Lower lobe of right lung (tissue), 2 donors: ENCODE results near the gene ARHGAP4. TPM values are rescaled to one million over a fixed set of nuclear protein-coding genes. Genes with fewer than 3 reads are reported as not detected.

ENCODE experiments used
- ATAC-seq, 2 donors: fragments of 200-7000 bp; cut with Tn5 transposase; one replicate each; pipeline ENCODE4 v1.9.1; 2020 to 2022; ENCODE audit warnings: mild to moderate bottlenecking in 2 of 2, moderate library complexity in 2 of 2
- DNase-seq: peaks from one replicate; pipeline ENCODE4 v3.0.0-alpha.2; 2020
- H3K27ac ChIP-seq: fragments of 200-600 bp; one replicate; pipeline ENCODE4 v1.8.0; 2022
- H3K27me3 ChIP-seq: fragments of 200-600 bp; one replicate; pipeline ENCODE4 v1.8.0; 2022; ENCODE audit warnings: low read depth
- H3K36me3 ChIP-seq: fragments of 200-600 bp; one replicate; pipeline ENCODE4 v1.8.0; 2022; ENCODE audit warnings: mild to moderate bottlenecking
- H3K4me1 ChIP-seq: fragments of 200-600 bp; one replicate; pipeline ENCODE4 v1.8.0; 2022
- H3K4me3 ChIP-seq: fragments of 200-600 bp; one replicate; pipeline ENCODE4 v1.8.0; 2022; ENCODE audit warnings: mild to moderate bottlenecking
- H3K9me3 ChIP-seq: fragments of 200-600 bp; one replicate; pipeline ENCODE4 v1.8.0; 2022
- CTCF ChIP-seq: fragments of 200-600 bp; IDR thresholded peaks from one replicate; pipeline ENCODE4 v1.8.0; 2022; ENCODE audit warnings: antibody characterized with exemption, mild to moderate bottlenecking
- intact Hi-C: fragments of 100-400 bp; cut with DNase I; formaldehyde crosslinking; loops from one replicate; pipeline ENCODE4 v1.11.0; 2022
- total RNA-seq: library from RNA; stranded (reverse); fragmentation: NEBNext Ultra II Directional; extraction: Animal tissue kit (Norgen Biotek cat#: 25700); gene quantifications from one replicate; pipeline ENCODE4 v1.2.1, GENCODE V29; 2021
- donor health status: DM: no; HTN: yes; CAD: no; lungs with severe emphysema.

The ARHGAP4 gene
- total RNA-seq, 1 donor from 2014 or later: 70.7 TPM

- Histone ChIP-seq H3K9me3 (no peaks in the 10 kb centered on the region), H3K27ac (no peak within 1 kb of the TSS), H3K36me3 (no peaks in the 10 kb centered on the region), H3K4me1 (peaks cover 4% of the 10 kb centered on the region), H3K4me3 (no peak within 1 kb of the TSS), H3K27me3 (peaks cover 35% of the 10 kb centered on the region)
- ATAC-seq (no peak), DNase-seq (no peak)
- intact Hi-C loops: no loop called here
- TF ChIP-seq CTCF: no peak
Measured at GRCh38 chrX:153885968-153886903, 39.8 kb downstream of the ARHGAP4 start, which contains the start of gene L1CAM. TSS of gene L1CAM (minus strand) at chrX:153886173. CDS start at chrX:153875836, 10,337 bp downstream.

GRCh38 chrX:153885208-153885787 is 40.8 kb downstream of the ARHGAP4 start:
- intact Hi-C loops: no loop called here
- H3K27me3 ChIP-seq: peaks cover 35% of the 10 kb centered on the region
- no peak overlapping the region for H3K27ac ChIP-seq
- no peaks in the 10 kb centered on the region for H3K9me3 ChIP-seq
- DNase-seq (no peak), ATAC-seq (no peak)
- peaks cover 4% of the 10 kb centered on the region for H3K4me1 ChIP-seq
- no peak for TF ChIP-seq CTCF
- H3K36me3 ChIP-seq: no peaks in the 10 kb centered on the region
- H3K4me3 ChIP-seq: no peak overlapping the region

GRCh38 chrX:153884590-153884989 is 41.5 kb downstream of the ARHGAP4 start:
- ATAC-seq (no peak), DNase-seq (no peak)
- Histone ChIP-seq H3K9me3 (no peaks in the 10 kb centered on the region), H3K36me3 (no peaks in the 10 kb centered on the region), H3K27ac (no peak overlapping the region), H3K27me3 (peaks cover 37% of the 10 kb centered on the region), H3K4me3 (no peak overlapping the region), H3K4me1 (peaks cover 4% of the 10 kb centered on the region)
- no peak for TF ChIP-seq CTCF
- intact Hi-C loops: no loop called here

GRCh38 chrX:153884136-153884535 is 41.9 kb downstream of the ARHGAP4 start:
- H3K27me3 ChIP-seq: peaks cover 41% of the 10 kb centered on the region
- TF ChIP-seq CTCF: no peak
- no peak for DNase-seq
- intact Hi-C loops: no loop called here
- no peak for ATAC-seq
- H3K27ac ChIP-seq: no peak overlapping the region
- H3K4me3 ChIP-seq: no peak overlapping the region
- peaks cover 4% of the 10 kb centered on the region for H3K4me1 ChIP-seq
- H3K36me3 ChIP-seq: no peaks in the 10 kb centered on the region
- no peaks in the 10 kb centered on the region for H3K9me3 ChIP-seq

GRCh38 chrX:153883163-153883843 is 42.8 kb downstream of the ARHGAP4 start:
- TF ChIP-seq CTCF: no peak
- DNase-seq: no peak

More at GRCh38 chrX:153883163-153883843, 42.8 kb downstream of the ARHGAP4 start:
- peaks cover 41% of the 10 kb centered on the region for H3K27me3 ChIP-seq
- H3K36me3 ChIP-seq: no peaks in the 10 kb centered on the region
- intact Hi-C loops: no loop called here
- no peak for ATAC-seq
- peaks cover 4% of the 10 kb centered on the region for H3K4me1 ChIP-seq
- H3K4me3 ChIP-seq: no peak overlapping the region
- H3K9me3 ChIP-seq: no peaks in the 10 kb centered on the region
- no peak overlapping the region for H3K27ac ChIP-seq
